NCI-H2029 treated with DMSO at 0.1 percent for 48 hours (cell line): ENCODE measurements around the gene ERFL.
"Not testable (repeated sequence)": the region's sequence is repeated elsewhere in the genome, so short reads cannot be mapped to it uniquely, and the experiment has no call there.

Experiments used
- DNase-seq: peaks from one replicate; lab custom pipeline; 2025; lab: John Stamatoyannopoulos, UW

The ERFL gene

DNA sequence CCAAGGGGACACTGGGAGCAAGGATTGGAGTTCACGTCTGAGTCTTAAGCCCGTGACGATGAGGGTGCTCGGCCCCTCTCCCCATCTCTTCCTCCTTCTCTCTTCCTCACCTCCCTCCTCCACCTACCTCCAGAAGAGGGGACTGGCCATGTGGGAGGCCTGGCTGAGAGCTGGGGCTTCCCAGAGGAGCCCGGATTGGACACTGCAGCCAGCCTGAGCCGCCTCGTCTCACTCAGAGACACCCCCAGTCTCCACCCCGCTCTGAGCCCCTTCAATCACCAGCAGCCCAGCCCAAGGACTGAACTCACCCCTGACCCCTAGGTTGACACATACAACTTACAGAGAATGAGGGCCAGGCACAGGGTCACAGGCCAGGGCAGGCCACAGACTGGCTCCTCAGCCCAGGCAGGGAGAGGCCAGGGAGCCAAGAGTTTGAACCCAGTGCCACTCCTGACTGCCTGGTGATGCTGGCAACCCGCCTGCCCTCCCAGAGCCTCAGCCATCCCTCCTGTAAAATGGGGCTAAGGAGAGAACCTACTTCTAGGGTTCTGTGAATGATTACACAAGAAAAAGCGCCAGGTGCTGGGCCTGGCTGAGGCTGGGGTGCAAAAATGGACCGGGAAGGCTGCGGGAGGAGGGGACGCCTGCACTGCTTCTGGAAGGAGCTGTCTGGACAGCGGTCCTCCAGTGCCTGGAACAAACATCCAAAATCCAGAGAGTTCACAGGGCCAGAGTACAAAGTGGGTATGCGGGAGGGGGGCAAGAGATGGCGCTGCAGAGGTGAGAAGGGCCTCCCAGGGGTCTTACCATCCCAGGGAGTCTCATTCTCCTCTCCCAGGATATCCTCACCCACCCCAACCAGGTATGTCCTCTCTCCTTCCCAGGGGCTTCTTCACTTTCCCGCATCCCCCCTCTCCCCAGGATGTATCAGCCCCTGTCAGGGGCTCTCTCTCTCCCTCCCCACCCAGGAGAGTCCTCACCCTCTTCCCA, 50.0 kb downstream of the ERFL start:
- no peak for DNase-seq

GRCh38 chr19:41876847-41877832, 51.1 kb downstream of the ERFL start, which contains the start of gene CD79A:
CD79A (plus strand) TSS chr19:41877279; CDS start chr19:41877305, 26 bp downstream.
- no peak for DNase-seq

- DNase-seq, result not testable (repeated sequence)
These were observed 52.3 kb downstream of the ERFL start for GRCh38 chr19:41875973-41876372.

DNA sequence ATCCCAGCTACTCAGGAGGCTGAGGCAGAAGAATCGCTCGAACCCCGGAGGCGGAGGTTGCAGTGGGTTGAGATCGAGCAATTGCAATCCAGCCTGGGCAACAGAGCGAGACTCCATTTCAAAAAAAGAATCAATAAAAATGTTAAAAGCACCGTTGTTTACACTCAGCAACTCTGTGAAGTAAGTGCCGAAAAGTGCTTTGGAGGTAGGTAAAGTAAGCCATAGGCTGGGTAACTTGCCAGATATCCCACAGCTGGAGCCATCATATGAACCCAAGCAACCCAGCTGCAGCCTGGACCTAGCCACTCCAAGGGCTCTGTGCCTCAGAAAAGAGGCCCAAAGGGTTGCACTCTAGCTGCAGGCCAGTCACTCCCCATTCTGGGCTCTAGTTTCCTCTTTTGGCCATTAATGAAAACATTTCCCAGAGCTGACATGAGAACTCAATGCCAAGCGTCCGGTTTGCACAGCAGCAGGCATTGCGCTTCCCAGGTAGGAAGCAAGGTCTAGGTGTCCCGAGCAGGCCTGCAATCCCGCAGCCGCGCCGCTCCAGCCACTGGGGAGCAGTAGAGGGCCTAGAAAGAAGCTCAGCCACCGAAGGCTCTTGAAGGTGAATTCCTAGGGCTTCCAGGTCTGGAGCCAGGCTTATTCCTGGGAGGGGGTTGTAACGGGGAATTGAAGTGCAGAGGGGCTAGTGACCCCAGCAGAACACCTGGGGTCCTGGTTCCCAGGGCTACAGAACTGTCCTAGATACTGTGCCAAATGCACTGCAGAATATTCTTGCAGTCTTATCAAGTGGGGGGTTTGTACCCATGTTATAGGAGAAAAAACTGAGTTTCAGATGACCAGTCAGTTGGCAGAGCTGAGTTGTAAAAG, 55.2 kb downstream of the ERFL start:
- DNase-seq, result peak; percentile 57

GRCh38 chr19:41872384-41872774, 55.9 kb downstream of the ERFL start:
- no peak for DNase-seq

DNA sequence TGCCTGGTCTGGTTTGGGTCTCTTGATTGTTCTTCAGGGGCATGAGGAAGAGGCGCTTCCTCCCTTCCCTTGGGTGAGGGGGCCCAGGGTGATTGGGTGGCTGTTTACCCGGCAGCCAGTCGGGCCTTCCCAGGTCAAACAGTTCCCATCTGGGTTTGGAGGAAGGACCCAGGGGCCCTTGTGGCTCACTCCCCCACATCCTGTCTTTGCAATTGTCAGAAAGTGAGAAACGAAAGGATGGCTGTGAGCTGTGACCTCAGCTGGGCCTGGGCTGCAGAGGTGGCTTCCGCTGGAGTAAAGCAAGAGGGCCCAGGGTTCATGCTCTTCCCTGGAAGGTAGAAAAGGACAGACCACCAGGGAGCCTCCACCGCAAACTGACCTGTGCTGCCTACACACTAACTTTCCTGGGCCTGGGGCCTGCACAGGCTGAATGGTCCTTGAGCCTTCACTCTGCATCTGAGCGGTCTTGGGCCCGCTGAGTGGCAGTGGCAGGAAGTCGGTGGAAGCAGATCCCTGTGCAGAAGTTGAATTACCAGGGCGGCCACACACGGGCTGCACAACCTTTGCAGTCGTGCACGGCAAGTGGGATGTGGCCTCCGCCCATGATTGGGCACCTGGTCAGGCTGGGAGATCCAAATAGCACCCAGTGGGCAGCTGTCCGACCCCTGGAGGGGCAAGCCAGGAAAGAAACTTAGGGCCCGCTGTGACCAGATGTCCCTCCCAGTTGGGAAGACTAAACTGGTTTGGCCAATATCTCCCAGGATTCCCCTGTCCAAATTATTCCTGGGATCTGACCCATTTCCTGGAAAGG, 56.5 kb downstream of the ERFL start:
- DNase-seq, result no peak

GRCh38 chr19:41870401-41870873, 57.8 kb downstream of the ERFL start:
- no peak for DNase-seq

GRCh38 chr19:41869374-41869955, 58.8 kb downstream of the ERFL start:
- DNase-seq, result no peak

DNA sequence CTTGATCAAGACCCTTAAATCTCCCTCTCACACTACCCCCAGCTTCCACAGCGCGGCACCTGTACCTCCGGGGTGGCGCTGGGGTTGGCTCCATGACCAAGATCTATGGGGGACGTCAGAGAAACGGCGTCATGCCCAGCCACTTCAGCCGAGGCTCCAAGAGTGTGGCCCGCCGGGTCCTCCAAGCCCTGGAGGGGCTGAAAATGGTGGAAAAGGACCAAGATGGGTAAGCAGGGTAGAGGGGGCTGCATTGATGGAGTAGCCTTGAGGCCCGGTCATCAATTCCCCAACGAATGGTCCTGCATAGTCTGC, 59.3 kb downstream of the ERFL start:
- no peak for DNase-seq

DNA sequence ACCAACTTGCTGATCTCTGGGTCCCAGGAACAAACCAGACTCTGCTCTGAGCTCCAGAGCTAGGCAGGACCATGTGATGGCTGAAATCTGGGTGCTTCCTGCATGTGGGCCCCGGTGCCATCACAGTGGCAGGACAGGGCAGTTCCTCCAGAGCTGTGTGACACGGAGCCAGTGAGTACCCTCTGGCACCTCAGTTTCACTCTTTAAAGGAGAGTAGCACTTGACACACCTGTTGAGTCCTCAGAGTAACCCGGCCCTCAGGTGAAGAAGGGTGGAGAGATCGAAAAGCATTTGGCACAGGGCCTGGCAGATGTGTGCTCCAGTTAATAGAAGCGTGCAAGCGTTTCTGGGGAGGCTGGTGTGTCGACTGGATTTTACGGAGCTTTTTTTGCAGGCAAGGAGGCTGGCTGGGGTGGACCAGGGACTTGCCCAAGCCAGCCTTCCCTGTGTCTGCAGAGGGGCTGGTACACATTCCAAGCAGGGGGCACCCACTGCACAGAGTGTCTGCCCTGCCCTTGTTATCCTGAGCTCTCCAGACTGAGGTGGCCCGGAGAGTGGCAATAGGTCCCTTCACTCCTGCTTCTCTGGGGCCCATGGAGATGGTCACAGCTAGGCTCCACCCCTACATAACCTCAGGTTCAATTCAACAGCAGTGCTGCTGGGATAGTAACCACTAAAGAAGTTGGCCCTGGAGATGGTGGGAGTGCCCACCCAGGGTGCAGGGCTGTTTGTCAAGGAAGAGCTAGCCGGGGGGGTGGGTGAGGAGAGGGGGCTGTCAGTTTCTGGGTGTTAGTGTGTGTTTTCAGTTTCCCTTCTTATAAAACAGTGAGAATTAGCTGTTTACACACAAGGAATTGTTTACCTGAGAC, 59.9 kb downstream of the ERFL start:
- peak; percentile 93 for DNase-seq

GRCh38 chr19:41866284-41866683, 62.0 kb downstream of the ERFL start:
- DNase-seq, result no peak

DNA sequence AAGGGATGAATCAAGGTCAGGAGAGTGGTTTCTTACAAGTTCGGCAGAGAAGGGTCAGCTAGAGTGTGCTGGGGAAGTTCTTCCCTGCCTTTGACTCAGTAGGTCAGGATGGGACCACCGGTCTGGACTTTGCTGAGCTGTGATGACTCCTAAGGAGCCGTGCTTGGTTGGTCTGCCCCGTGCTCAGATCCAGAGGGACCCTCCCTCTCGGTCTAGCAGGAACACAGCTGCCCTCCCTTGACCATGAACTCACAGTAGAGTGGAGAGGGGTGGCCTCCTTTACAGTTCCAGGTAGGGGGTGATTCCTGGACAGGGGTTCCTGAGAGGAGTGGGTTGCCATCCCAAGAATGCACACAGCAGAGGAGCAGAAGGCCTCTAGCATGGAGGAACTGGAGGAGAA, 63.9 kb downstream of the ERFL start:
- DNase-seq, result no peak

GRCh38 chr19:41863209-41863931, 64.9 kb downstream of the ERFL start:
- no peak for DNase-seq

DNA sequence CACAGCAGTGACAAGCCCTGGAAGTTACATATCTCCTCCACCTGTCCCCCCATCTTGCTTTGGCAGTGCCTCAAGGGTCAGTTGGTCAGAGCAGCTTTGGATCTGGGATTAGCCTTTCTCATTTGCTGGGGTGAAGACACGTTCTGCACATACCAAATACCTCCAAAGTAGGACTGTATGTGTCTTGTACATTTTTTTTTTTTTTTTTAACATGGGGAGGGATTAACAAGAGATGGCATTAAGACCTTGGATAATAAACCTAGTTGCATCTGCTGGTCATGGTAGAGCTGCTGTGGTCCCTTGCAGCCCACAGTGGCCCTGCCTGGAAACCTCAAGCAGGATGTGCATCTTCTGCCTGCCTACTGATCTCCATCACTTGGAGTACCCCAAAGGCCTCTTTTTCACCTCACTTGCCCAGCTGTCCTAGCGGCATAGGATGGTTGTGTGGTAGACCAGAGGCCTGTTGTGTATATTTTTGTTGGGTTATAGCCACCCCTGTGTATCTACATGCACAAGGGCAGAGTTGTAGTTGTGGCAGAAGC, 65.7 kb downstream of the ERFL start:
- DNase-seq, result no peak

DNA sequence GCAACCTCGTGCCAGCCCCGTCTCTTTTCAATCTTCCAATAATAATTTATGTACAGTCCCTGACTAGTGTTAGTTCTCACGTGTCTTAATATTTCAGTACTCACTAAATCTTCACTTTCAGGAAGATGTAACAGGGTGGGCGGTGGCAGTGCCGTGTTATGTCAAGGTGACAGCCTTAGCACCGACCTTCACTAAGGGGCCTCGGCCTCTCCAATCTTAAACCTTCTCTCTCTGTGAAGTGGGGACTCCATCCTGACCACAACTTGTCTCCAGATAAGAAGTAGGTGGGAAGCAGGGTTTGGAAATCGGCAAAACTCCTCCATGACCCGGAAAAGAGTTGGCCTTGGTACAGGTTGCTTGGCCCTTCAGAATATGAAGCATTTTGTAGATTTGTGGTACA, 66.4 kb downstream of the ERFL start:
- DNase-seq, result no peak

- no peak for DNase-seq
These were observed 67.0 kb downstream of the ERFL start for GRCh38 chr19:41861116-41861768.

DNA sequence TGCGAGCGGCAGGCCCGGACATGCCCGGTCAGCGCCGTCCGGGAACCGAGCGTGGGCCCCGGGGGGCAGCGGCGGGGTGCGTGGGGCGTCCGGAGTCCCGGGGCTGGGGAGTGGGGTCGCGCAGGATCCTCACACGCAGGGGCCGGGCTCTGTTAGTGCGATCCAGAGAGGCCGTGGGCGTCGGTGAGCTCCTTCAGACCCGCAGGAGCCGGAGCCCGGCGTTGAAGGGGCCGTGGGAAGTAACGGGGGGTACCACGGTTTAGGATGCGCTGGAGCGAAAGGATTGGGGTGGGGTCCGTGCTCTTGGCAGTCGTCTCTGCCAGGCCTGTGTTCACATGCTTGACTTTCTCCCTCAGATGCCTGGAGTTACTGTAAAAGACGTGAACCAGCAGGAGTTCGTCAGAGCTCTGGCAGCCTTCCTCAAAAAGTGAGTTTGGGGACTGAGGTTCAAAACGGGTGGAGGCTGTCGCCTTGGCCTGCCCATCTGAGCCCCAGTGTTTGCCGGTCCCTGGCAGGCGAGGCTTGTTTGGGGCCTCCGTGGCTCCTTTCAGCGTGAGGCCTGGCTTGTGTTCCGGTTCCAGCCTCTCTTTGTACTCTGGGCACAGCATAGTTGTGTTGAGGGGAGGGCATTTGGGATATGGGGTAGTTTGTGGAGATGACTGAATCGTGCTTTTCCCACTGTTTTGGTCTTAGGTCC, 67.7 kb downstream of the ERFL start:
- no peak for DNase-seq
